ENCODE data around the gene ATP10A. TPM values are rescaled to one million over a fixed set of nuclear protein-coding genes. Genes with fewer than 3 reads are reported as not detected.
"Not testable (repeated sequence)": the region's sequence is repeated elsewhere in the genome, so short reads cannot be mapped to it uniquely, and the experiment has no call there.

The ATP10A gene
- total and polyA plus RNA-seq, 2 of the 8 experiments (the other 6 are each of a cell fraction or from before 2014, with no cell fraction given), result 2.0 to 2.8 TPM

DNA sequence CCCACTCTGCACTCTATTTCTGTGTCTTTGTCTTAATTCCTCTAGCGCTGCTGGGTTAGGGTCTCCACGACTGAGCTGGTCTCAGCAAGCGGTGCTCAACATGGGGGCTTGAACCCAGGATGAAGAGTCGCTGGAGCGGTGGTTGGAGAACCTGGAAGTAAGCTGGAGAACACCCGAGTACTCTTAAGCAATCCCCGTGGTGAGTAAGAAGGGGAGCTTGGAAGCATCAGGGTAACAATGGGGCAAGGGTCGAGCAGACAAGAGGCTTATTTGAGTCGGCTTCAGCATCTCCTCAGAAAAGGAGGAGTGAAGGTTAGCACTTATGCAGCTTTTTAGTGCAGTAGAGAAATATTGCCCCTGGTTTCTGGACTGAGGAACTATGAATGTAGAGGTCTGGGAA lies 226.6 kb downstream of the ATP10A start:
- not testable (repeated sequence) for H3K23me2 ChIP-seq (ENCODE audit: low read depth, low read length); H2BK5ac ChIP-seq (ENCODE audit: low read depth, low read length); H3K4me2 ChIP-seq (ENCODE audit: insufficient read depth in 1 of 2, low read depth in 2 of 2, low read length in 2 of 2); H3K27ac ChIP-seq (ENCODE audit: low read depth, low read length); H3K79me2 ChIP-seq (ENCODE audit: control insufficient read depth in 1 of 2, insufficient read depth in 2 of 2, low read length in 2 of 2); H2BK20ac ChIP-seq (ENCODE audit: low read length); H3K4ac ChIP-seq (replicated peaks; ENCODE audit: insufficient read length, low read depth, low read length); H3K9ac ChIP-seq (replicated peaks in 1 of 4; ENCODE audit: extremely low read depth in 1 of 4, low read depth in 3 of 4, low read length in 3 of 4); H3K4me1 ChIP-seq (replicated peaks in 1 of 4; ENCODE audit: control insufficient read depth in 3 of 4, insufficient read depth in 4 of 4, low read length in 3 of 4); H3K14ac ChIP-seq (ENCODE audit: insufficient read length); DNase-seq (ENCODE audit: low read depth in 1 of 2, low spot score in 2 of 2); H3K23ac ChIP-seq (ENCODE audit: insufficient read length); H4K20me1 ChIP-seq (replicated peaks in 1 of 2; ENCODE audit: control insufficient read depth in 1 of 2, insufficient read depth in 2 of 2, low read length in 2 of 2); H3K56ac ChIP-seq (replicated peaks; ENCODE audit: insufficient read length, low read depth, low read length); H2BK15ac ChIP-seq (ENCODE audit: low read length); H4K8ac ChIP-seq (ENCODE audit: extremely low read depth, insufficient read depth, low read length); H3K36me3 ChIP-seq (ENCODE audit: control insufficient read depth in 2 of 4, insufficient read depth in 4 of 4, low read length in 3 of 4); H3K18ac ChIP-seq (ENCODE audit: extremely low read depth, low read length); H2AFZ ChIP-seq (ENCODE audit: low read length); H4K91ac ChIP-seq (replicated peaks; ENCODE audit: insufficient read length, low read length); H3K4me3 ChIP-seq (ENCODE audit: extremely low read depth in 1 of 4, insufficient read depth in 2 of 4, low read depth in 3 of 4, low read length in 4 of 4); H2BK12ac ChIP-seq (ENCODE audit: low read depth, low read length); H4K5ac ChIP-seq (ENCODE audit: insufficient read length, low read depth, low read length); H2AK5ac ChIP-seq (ENCODE audit: low read depth, low read length); H2BK120ac ChIP-seq (replicated peaks; ENCODE audit: low read depth, low read length); H3K79me1 ChIP-seq (ENCODE audit: low read depth, low read length); FAIRE-seq; H3K9me3 ChIP-seq (ENCODE audit: insufficient read depth in 2 of 2, low read depth in 1 of 2, low read length in 1 of 2)
- POLR2A ChIA-PET (ENCODE audit: partially characterized antibody), result interaction anchor here (1.1 kb wide), 1 partner anchor 20 kb away, joined by 5 read pairs; no protein-coding TSS in a partner anchor
- H3K27me3 ChIP-seq (replicated peaks in 1 of 4; ENCODE audit: control insufficient read depth in 3 of 4, extremely low read depth in 1 of 4, insufficient read depth in 3 of 4, low read length in 3 of 4), result peaks cover 14 to 31% (median 25%) of the 10 kb centered on the region in 4 experiments
- CTCF ChIA-PET (ENCODE audit: partially characterized antibody), result interaction anchor here (1.3 to 1.8 kb wide), 2 partner anchors 53 to 74 kb away, joined by 3 to 4 read pairs; no protein-coding TSS in a partner anchor
- 94% methylated on average over 9 of the region's 9 CpGs; no CpG with 5 or more reads in 1 of the 2 experiments for WGBS, 2 experiments (ENCODE audit: extremely low coverage in 1 of 2, insufficient coverage in 1 of 2, insufficient read length in 1 of 2, insufficient replicate concordance in 2 of 2, low coverage in 1 of 2, low lambda C conversion rate in 2 of 2, missing lambda C conversion rate in 1 of 2)

Data from H1 (cell line).